Subcutaneous abdominal adipose tissue (tissue), 5 donors: Measurements from ENCODE around the gene GMDS.

Experiments
- H3K27ac ChIP-seq: one replicate; pipeline ENCODE4 v1.7.0; 2013; ENCODE audit warnings: low read depth, mild to moderate bottlenecking, inconsistent platforms, low read length, moderate library complexity
- H3K27me3 ChIP-seq, 5 donors: one replicate each; pipeline ENCODE4 v1.7.0; 2013; ENCODE audit warnings: low read length in 5 of 5, inconsistent platforms in 1 of 5; ENCODE audit not compliant: control insufficient read depth in 5 of 5, insufficient read depth in 4 of 5
- H3K36me3 ChIP-seq, 5 donors: one replicate each; pipeline ENCODE4 v1.7.0; 2013; ENCODE audit warnings: low read length in 5 of 5; ENCODE audit not compliant: control insufficient read depth in 5 of 5, insufficient read depth in 5 of 5
- H3K4me1 ChIP-seq, 5 donors: one replicate each; pipeline ENCODE4 v1.7.0; 2013; ENCODE audit warnings: low read length in 5 of 5, mild to moderate bottlenecking in 3 of 5, moderate library complexity in 1 of 5; ENCODE audit not compliant: control insufficient read depth in 5 of 5, insufficient read depth in 5 of 5
- H3K4me3 ChIP-seq, 5 donors: one replicate each; pipeline ENCODE4 v1.7.0; 2013; ENCODE audit warnings: low read length in 5 of 5, low read depth in 1 of 5
- H3K9ac ChIP-seq, 5 donors: one replicate each; pipeline ENCODE4 v1.7.0; 2013; ENCODE audit warnings: low read length in 5 of 5, mild to moderate bottlenecking in 4 of 5, moderate library complexity in 3 of 5
- H3K9me3 ChIP-seq, 5 donors: one replicate each; pipeline ENCODE4 v1.7.0; 2013; ENCODE audit warnings: low read length in 5 of 5; ENCODE audit not compliant: control insufficient read depth in 5 of 5
- donor health status: healthy.
- donor health status: healthy.
- donor health status: healthy.
- donor health status: healthy.
- donor health status: healthy.

GMDS gene

DNA sequence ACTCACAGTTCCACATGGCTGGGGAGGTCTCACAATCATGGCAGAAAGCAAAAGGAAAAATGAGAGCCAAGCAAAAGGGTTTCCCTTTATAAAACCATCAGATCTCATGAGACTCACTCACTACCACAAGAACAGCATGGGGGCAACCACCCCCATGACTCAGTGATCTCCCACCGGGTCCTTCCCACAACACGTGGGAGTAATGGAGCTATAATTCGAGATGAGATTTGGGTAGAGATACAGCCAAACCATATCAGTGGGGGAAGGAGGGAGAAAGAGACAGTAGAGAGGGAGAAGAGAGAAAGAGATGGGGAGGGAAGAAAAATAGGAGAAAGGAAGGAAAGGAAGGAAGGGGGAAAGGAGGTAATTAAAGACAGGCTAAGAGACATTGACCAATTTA is 30.1 kb downstream of the GMDS start:
- no peak overlapping the region for H3K4me3 ChIP-seq
- no peaks in the 10 kb centered on the region for H3K4me1 ChIP-seq
- H3K36me3 ChIP-seq, result no peaks in the 10 kb centered on the region
- H3K27ac ChIP-seq, result no peak overlapping the region
- no peak overlapping the region for H3K9ac ChIP-seq
- no peaks in the 10 kb centered on the region for H3K27me3 ChIP-seq
- H3K9me3 ChIP-seq, result no peaks in the 10 kb centered on the region

DNA sequence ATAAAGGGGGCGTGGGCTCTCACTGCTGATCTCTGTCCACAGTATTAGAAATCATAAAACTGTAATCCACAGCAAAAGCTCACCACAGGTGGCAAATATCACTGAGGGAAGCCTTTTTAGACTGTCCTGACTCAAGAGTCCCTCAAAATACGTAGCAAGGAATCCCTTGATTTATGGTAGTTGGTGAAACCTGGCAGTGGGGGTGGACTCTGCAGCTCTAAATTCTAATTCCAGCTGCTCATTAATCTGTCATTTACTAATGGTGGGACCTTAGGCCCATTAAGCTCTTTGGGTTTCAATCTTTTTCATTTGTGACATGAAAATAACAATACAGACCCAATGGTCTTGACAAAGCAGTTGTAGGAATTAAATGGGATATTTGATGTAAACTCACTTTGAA is 32.3 kb downstream of the GMDS start:
- H3K9ac ChIP-seq, result no peak overlapping the region
- H3K9me3 ChIP-seq, result no peaks in the 10 kb centered on the region
- H3K27ac ChIP-seq, result no peak overlapping the region
- H3K4me3 ChIP-seq, result no peak overlapping the region
- no peaks in the 10 kb centered on the region for H3K36me3 ChIP-seq
- no peaks in the 10 kb centered on the region for H3K4me1 ChIP-seq
- H3K27me3 ChIP-seq, result no peaks in the 10 kb centered on the region

DNA sequence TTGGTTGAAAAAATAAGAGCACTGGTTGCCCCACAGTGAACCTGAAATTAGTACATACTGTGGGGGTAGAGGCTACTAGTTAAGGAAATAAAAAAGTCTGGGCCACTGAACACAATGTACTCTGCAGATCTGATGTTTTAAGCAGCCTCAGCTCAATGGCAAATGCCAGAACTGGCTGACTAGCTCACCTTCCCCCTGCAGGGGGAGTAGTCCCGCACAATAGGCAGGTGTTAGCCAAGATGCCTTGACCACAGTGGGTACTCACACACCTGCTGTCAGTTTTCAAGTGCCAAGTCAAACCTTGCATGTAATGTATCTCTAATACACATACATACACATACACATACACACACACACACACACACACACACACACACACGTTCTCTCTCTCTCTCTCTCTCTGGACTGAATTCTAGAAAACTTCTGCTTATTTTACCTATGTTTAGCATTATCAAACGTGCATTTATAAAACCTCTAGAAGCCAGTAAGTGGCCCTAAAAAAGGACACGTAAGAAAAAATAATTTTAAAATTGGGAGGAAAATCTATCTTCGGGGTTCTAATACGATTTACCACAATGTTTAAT is 36.1 kb downstream of the GMDS start:
- no peak overlapping the region for H3K9ac ChIP-seq
- no peaks in the 10 kb centered on the region for H3K9me3 ChIP-seq
- no peaks in the 10 kb centered on the region for H3K4me1 ChIP-seq
- no peak overlapping the region for H3K4me3 ChIP-seq
- no peaks in the 10 kb centered on the region for H3K27me3 ChIP-seq
- H3K27ac ChIP-seq, result no peak overlapping the region
- H3K36me3 ChIP-seq, result no peaks in the 10 kb centered on the region

DNA sequence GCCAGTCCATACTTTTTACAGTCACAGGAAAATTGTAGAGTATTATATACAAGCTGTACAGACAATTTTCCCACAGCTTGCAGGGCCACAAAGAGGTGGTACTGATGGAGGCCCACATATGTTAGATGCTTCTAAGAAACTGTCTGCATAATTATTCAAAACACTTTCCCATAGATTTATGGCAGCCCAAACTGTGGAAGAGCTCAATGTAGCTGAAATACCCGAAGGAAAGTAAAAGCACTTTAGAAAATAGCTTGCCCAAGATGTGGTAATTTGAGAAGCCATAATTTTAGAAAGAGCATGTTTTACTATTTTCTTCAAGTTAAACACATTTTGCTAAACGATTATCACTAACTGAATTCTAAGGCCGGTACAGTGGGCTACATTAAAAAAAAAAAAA is 36.9 kb downstream of the GMDS start:
- H3K27me3 ChIP-seq, result no peaks in the 10 kb centered on the region
- no peaks in the 10 kb centered on the region for H3K9me3 ChIP-seq
- no peaks in the 10 kb centered on the region for H3K36me3 ChIP-seq
- H3K9ac ChIP-seq, result no peak overlapping the region
- H3K4me1 ChIP-seq, result peaks cover 0 to 5% (median 0%) of the 10 kb centered on the region in 5 donors
- no peak overlapping the region for H3K27ac ChIP-seq
- no peak overlapping the region for H3K4me3 ChIP-seq

DNA sequence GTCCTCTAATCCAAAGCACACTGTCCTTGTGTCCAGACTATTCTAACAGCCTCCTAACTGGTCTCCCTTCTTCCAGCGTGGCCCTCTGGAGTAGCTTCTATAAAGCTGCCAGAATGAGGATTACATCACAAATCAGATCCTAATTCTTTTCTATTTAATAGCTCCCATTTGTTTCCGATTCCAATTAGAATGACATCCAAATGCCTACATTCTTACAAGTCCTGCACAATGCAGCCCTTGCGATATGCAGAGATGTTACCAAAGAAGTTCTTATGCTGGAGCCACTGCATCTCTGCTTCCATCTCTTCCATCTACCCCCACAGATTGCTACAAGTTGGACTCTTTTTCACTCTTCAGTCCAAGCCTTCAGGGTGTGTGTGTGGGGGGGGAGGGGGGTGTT is 40.0 kb downstream of the GMDS start:
- Histone ChIP-seq H3K27me3 (no peaks in the 10 kb centered on the region), H3K4me3 (no peak overlapping the region), H3K27ac (no peak overlapping the region), H3K9ac (no peak overlapping the region), H3K9me3 (no peaks in the 10 kb centered on the region), H3K4me1 (peaks cover 0 to 21% (median 4%) of the 10 kb centered on the region in 5 donors), H3K36me3 (no peaks in the 10 kb centered on the region)

DNA sequence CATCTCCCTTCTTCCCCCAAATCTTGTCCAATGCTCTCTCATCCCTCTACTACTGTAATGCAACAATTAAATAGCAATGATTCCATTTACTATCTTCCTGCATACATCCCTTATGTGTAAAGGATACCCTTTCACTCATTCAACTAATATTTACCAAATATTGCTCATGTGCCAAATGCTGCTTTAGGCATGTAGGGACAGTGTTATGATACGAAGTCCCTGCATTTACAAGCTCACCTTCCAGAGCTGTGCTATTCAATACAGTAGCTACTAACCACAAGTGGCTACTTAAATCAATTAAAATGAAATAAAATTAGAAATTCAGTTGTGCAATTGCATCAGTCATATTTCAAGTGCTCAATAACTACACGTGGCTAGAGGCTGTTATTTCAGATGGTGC is 41.1 kb downstream of the GMDS start:
- H3K27me3 ChIP-seq, result no peaks in the 10 kb centered on the region
- H3K4me3 ChIP-seq, result no peak overlapping the region
- H3K4me1 ChIP-seq, result peaks cover 0 to 21% (median 4%) of the 10 kb centered on the region in 5 donors
- no peaks in the 10 kb centered on the region for H3K36me3 ChIP-seq
- H3K9ac ChIP-seq, result no peak overlapping the region
- H3K27ac ChIP-seq, result no peak overlapping the region
- no peaks in the 10 kb centered on the region for H3K9me3 ChIP-seq

DNA sequence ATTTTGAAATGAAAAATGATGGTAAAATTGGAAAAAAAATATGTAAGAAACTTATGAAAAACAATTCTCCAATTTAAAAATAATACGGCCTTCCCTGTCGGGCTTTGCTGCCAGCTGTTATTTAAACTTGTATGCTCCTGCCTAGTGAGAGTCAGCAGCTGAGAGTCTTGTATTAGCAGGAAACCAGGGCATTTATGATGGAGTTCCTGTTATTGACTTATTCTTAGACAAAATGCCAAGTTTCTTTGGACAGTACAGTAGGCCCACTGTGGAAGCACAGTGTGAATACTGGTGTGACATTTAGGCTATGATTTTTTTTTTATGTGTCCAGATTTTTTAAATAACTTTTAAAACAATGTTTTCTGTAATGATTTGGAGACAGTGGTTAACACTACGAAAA is 42.1 kb downstream of the GMDS start:
- H3K27me3 ChIP-seq, result no peaks in the 10 kb centered on the region
- no peak overlapping the region for H3K9ac ChIP-seq
- H3K4me1 ChIP-seq, result peaks cover 0 to 21% (median 4%) of the 10 kb centered on the region in 5 donors
- no peak overlapping the region for H3K4me3 ChIP-seq
- H3K36me3 ChIP-seq, result no peaks in the 10 kb centered on the region
- H3K9me3 ChIP-seq, result no peaks in the 10 kb centered on the region
- peak overlapping the region; percentile 27 for H3K27ac ChIP-seq

DNA sequence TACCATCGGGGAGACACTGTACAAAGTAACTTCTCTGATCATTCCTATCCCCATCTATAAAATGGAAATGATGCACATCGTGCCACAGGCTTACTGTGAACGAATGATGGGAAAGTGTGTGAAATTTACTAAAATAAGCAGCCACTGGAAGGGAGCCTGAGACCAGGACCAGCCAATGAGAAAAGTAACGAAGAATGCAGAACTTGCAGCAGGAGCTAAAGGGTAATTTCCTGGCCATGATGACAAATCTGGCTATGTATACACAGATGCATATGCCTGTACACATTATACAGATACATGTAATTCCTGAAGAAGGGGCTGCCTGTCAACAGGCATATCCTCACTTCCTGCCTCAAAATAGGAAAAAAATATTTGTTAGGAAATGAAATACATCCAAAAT is 47.4 kb downstream of the GMDS start:
- Histone ChIP-seq H3K27me3 (no peaks in the 10 kb centered on the region), H3K27ac (no peak overlapping the region), H3K36me3 (no peaks in the 10 kb centered on the region), H3K9ac (no peak overlapping the region), H3K4me1 (peaks cover 0 to 32% (median 12%) of the 10 kb centered on the region in 5 donors), H3K4me3 (no peak overlapping the region), H3K9me3 (no peaks in the 10 kb centered on the region)

DNA sequence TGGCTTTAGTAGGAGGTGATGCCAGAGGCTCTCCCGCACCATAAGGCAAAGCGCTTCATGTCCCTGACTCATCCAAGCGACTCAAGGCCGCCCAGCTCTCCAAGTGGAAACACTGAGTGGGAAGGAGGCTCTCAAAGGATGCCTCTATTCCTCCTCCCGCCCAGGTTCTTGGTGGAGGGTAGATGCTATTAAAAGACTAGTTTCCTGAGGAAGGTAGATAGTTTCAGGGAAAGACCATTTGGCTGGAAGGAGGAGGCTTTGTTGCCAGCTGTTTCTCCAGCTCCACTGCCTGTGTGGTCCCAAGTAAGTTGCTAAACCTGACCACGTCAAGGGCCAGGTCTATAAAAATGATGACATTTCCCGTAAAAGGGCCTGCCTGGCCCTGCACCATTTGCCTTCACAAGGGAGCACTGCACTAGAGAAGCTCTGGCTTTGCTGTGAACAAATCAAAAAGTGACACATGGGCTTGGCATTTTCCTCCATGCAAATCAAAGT is 48.2 kb downstream of the GMDS start:
- peaks cover 0 to 24% (median 8%) of the 10 kb centered on the region in 5 donors for H3K4me1 ChIP-seq
- no peaks in the 10 kb centered on the region for H3K9me3 ChIP-seq
- H3K27me3 ChIP-seq, result no peaks in the 10 kb centered on the region
- H3K4me3 ChIP-seq, result no peak overlapping the region
- H3K27ac ChIP-seq, result no peak overlapping the region
- H3K9ac ChIP-seq, result no peak overlapping the region
- no peaks in the 10 kb centered on the region for H3K36me3 ChIP-seq

DNA sequence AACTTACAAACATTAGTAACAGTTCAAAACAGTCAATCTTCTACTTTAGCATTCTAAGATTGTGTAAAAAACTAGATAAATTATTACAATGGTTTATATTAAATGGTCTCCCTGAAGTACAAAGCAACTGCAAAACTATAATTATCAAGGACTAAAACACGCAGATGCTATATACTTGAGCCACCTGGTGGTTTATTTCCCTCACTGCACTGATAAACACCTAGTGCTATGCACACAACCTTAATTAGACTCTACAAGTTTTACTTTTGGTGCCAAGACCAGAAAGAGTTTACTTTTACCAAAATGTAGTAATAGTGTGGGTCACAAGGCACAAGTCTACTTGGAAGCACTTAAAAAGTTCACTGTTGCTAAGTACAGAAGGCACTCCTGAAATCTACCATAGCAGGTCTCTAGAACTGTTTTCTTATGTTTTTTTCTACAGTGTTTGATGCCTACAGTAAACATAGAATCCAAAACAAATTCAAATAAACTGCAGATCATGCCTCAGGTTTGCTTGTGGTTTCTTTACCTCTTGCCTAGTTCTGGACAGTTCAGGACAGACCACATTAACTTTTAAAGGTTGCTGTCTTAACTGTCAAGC is 49.2 kb downstream of the GMDS start:
- Histone ChIP-seq H3K9me3 (no peaks in the 10 kb centered on the region), H3K4me1 (peaks cover 0 to 18% (median 8%) of the 10 kb centered on the region in 5 donors), H3K36me3 (no peaks in the 10 kb centered on the region), H3K4me3 (no peak overlapping the region), H3K9ac (no peak overlapping the region), H3K27me3 (no peaks in the 10 kb centered on the region), H3K27ac (no peak overlapping the region)
